HG03521 (cell line): ENCODE data around the gene SULT1C2.
"Not testable (repeated sequence)": the region's sequence is repeated elsewhere in the genome, so short reads cannot be mapped to it uniquely, and the experiment has no call there.

Experiments
- ATAC-seq: cut with Tn5 transposase; IDR thresholded peaks from one replicate; pipeline ENCODE4 v1.9.1; 2021; ENCODE audit warnings: mild to moderate bottlenecking, moderate library complexity; ENCODE audit not compliant: unreplicated experiment

SULT1C2 gene

DNA sequence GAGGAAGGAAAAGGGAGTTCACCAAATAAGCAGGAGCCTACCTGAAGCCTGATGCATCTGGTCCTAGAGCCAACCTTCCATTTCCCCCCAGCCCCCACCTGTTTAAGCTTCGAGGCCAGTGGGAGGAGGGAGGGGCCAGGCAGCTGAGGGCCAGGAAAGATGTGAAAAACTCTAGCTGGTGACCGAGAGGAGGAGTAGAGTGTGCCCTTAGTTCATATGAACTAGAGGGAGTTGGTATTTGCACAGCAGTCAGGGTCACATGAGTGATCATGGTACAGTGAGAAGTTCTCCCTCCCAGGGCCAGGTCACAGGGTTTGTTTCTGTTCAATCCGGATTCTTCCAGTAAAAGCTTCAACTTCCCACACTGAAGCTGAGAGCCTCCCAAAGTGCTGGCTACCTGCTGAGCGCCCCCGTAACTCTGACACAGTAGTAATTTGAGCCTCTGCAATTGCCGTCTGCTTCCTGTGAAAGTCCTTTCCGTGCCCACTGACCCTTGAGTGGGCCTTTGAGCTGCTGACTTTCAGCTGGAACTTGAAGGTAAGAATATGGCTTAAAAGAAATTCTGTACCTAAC lies at the start of gene SULT1C2:
SULT1C2 (plus strand) TSS at position 362 of the 573 bp plus-strand sequence. CDS start 4,773 bp downstream, outside the sequence.
- no peak for ATAC-seq

DNA sequence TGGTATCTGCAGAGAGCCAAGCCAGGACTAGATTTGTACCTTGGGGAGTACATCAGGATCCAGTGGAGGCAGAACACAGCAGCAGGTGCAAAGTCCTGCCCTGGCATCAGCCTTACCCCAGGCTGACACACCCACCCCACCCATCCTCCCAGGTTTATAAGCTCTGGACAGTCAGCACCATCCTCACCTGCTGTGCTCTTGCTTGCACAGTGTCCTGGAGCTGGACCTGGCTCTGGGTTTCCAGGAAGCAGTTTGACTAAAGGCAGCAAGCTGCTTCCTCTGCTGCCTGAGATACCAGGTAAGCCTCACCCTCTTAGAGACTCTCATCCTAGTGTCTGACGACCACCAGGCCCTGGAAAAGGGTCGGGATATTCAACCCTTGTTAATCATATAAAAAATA lies 48.9 kb upstream of the SULT1C2 start, which contains the start of gene SULT1C3:
SULT1C3 (plus strand) TSS at position 183 of the 400 bp plus-strand sequence. CDS start 7,227 bp downstream, outside the sequence.
- ATAC-seq: no peak

DNA sequence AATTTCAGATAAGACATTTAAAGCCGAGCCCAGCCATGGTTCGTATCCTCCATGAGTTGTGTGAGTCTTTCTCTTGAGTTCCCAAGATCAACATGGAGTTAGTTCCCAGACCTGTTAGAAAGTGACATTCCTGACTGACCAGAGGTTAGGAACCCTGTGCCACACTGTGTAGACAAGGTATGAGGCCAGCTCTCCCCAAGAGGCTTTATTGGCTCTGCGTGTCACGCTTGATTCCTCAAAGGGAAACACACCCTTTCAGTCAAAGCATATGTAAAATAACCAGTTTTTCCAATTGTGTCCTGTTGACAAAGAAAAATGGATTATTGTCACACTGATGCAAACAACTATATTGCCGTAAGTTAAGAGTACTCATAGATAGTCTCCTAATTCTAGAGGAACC lies 47.7 kb upstream of the SULT1C2 start:
- no peak for ATAC-seq

DNA sequence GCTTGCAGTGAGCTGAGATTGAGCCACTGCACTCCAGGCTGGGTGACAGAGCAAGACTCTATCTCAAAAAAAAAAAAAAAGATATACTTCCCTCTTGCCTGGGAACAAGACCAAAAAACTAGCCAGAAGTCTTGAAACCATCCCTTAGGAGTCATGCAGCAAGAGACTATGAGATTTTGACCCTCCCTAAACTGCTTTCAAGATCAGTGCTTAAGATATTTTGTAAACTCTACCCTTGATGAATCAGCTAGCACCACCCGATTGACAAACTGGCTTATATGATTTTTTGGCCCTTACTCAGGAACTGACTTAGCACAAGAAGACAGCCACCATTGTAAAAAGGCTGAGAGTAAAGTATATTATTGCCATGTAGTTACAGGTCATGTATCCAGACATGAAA lies 45.1 kb upstream of the SULT1C2 start:
- ATAC-seq: no peak

DNA sequence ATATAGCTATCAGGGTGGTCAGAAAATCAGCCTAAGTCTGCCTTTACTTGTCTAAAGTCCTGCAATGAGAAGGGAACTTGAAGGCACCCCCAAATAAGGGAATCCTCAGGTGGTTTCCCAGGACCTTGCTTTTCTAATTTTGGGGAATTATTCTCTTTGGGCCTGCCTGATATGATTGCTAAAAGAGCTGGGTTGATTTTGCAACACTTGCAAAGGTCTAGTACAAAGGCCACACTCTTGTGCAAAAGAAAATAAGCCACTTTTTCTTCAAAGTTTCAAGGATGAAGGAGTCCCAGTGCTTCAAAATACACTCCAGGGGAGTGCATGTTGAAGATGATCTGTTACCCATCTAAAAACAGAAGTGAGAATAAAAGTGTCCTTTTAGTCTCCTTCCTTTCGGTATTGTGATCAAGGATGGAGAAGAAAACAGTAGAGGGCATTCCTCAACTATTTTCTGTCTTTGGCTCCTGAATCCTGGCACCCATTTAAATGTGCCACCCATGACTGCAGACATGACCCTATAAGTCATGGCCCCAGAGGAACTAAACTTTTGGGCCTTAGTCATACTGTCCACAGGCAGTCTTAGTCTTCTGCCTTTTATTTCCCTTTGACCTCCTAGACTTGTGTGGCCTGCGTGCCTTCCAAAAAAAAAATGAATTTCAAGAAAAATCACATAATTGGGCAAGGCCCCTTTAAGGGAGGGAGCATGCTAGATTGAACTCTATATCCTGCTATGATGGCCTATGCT lies 43.9 kb upstream of the SULT1C2 start:
- no peak for ATAC-seq

DNA sequence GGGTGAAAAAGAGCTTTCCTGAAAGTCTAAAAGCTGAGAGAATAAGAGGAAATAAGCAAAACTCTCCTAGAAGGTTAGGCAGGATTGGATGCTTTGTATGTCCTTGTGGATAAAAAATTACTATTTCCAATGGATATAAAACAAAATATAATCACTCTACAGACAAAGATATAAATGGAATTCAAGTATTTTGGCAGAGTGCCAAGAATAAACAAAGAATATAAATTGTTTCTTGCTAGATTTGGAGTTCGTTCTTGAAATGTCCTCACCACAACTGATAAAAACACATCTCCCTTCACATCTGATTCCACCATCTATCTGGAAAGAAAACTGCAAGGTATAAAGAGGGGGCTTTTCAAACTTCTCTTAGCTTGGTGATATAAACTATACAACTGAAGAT lies 35.6 kb upstream of the SULT1C2 start:
- ATAC-seq: no peak

DNA sequence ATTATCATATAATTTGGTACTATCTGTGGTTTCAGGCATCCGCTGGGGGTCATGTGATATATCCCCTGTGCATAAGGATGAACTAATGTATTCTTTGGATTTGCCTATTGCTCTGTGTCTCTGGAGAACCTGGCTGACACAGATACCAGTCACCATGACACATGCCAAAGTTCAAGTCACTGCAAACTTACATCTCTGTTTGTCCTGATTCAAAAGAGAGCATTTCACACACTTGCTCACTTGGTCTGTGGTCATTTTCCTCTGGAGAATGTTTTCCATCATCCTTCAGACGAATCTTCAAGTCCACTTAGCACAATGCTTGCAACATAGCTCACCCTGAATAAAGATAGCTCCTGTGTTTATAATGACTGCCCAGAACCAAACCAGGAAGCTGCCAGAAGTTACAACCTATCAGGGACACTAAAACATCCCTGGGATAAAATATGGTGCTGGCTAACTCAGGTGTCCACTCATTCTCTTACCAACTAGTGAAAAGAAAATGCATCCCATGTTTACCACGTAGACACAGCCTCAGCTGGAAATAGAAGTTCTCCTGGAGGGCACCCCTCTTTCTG lies 30.9 kb upstream of the SULT1C2 start:
- ATAC-seq: no peak

DNA sequence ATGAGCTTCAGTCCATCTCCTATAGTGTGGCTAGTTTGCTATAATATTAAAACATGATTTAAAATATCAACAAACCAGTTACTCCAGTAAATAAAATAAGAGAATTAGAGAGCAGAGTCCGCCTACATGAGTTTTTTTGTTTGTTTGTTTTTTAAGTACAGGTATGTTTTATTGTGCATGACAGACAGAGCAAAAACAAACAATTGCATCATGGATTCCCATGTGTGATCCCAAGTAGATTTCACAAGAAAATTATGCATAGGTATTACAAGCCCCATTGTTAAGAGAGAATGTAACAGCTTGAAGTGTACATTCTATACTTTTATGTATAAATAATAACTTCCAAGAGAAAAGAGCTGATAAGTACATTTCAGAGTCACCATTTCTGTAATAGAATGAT lies 27.9 kb upstream of the SULT1C2 start:
- no peak for ATAC-seq

DNA sequence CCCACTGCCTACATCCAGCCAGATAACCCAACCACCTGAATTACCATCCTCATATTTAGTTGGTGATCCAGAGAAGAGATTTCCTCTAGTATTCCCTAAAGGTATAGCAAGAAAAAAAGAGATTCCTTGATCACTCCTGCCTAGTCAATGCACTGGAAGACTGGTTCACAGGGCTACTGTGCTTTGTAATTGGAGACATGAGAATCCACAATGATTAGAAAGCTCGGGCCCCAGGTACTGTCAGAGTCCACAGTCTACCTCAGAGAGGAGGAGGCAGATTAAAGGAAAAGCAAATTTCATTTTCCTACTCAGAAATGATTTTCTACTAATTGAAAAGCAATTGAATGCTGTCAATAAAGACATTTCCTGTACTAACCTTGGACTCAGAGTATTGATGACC lies 26.7 kb upstream of the SULT1C2 start:
- ATAC-seq: no peak

DNA sequence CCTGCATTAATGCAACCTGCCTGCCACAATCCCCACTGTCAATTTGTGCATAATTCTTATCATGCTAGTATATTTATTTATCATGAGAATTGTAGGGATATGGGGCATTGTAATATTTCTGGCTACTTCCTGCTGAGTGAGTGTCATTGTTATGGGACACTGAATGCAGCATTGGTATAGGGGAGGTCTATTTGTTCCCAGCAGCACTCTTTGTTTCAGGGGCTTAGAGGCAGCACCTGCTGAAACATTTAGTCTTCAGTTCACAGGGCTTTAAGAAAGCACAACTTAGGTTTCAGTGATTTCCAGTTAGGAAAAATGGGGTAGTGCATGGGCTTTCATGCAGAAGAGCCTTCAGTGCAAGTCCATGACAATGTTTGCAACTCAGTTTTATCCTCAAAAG lies 25.3 kb upstream of the SULT1C2 start:
- no peak for ATAC-seq

DNA sequence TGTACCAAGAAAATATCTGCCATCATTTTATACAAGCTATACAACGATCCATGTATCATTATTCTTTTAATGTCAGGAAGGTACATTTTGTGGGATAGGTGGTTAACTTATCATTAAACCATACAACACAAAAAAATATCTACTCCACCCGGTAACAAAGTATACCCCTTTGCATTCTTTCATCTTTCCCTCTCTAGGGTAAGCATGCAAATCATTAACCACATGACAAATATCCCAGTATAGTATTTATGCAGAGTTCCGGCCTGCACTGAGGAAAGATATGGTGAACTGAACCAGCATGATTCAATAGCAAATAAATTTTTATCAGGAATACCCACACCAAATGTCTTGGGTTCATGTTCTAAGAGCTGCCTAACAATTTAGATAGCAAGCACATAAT lies 22.5 kb upstream of the SULT1C2 start:
- no peak for ATAC-seq

DNA sequence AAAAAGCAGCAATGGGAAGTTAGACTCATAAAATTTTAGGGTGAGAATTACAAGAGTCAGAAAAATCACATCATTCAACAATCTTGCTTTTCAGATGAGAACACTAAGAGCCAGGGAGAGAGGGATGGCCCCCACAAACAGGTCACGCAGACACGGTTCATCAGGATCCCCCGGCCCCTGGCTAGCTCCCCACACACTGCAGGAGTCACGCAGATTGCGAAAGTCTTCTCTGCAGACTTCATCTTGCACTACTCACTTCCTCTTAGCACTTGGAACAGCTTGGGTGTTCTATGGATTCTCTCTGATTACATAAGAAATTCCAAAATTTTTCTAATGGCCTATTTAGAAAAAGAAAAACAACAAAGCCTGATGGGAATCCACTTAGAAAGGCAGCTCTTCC lies 21.6 kb upstream of the SULT1C2 start:
- ATAC-seq: no peak

DNA sequence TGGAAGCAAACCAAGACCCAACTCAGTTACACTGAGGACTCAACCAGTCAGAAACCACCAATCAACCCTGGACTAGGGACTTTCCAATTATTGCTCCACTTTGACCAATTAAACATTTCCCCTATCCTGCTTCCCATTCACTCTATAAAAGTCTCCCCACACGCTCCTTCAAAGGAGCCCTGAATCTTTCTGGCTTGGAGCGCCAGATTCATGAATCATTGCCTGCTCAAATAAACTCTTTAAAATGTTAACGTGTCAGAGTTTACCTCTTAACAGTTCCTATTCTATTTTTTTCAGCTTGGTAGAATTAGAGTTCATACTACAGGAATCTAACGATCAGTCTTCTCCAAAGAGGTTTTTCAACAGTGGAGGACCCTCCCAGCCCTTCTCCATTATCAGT lies 20.7 kb upstream of the SULT1C2 start:
- ATAC-seq: no peak

DNA sequence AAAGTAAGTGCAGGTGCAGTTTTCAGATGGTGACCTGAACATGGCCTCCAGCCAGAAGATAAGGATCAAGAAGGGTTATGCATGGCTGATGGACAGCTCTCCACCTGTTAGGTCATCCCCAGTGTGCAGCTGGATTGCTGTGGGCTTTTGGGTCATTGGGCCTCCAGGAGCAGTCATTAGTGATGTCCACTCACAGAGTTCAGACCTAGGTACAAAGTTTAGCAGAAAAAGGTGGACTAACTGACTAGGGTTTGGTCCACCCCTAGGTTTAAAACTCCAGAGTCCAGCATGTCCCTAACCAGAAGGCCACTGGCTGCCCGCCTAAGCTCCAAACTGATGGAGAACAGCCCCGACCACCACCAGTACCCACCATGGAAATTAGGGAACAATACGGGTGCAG lies 18.3 kb upstream of the SULT1C2 start:
- ATAC-seq: no peak

DNA sequence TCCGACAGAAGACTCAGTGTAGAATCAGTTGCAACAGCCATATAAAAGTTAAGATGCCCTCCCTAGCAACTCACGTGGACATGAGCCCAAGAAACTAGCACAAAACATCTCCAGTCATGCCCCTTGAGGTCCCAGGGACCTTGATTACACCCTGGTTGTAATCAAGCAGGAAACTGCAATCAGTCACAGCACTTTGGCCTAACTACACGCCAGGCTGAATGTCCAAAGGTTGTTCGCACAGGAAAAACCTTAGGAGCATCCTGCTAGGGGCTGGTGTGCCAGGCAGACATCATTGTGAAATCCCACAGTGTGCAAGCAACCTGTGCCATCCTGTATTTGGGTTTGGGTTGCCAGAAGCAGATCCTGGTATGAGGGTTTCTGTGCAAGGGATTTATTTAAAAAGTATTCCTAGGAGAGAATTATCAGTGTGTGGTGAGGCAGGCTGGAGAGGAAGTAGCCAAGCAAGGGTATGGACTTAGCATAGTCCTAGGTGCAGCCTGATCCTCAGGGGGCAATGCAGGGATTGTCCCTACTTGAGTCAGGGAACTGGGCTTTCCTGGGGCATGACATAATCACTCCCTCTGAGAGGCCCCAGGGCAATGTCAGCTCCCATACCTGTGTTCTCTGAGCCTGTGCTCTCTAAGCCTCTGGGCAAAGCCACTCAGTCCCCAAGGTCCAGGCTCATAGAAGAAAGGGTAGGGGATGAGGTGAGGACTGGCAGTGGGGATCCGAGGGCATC lies 17.8 kb upstream of the SULT1C2 start:
- no peak for ATAC-seq

DNA sequence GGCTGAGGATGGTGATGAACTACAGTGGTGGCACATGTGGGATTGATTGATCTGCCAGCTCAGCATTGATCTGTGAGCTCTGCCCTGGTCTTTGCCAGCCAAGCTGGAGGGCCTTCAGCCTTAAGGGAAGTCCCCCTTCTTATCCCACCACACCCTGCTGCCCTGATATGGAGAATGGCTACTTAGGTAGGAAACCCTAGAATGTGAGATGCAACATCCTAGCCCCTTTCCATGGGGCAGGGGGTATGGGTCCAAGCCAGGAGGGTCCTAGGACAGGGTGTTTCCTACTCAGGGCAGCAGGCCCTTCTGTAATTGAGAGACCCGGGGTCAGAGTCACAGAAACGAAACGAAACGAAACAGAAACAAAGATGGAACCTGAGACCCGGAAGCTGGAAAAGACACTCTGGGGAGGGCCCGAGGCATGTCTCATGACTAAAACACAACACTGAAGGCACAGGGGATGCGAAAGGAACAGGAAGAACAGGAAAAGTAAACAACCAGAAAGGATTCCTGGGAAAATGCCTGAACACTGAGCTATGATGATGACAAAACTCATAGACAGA lies 16.9 kb upstream of the SULT1C2 start:
- ATAC-seq: no peak

DNA sequence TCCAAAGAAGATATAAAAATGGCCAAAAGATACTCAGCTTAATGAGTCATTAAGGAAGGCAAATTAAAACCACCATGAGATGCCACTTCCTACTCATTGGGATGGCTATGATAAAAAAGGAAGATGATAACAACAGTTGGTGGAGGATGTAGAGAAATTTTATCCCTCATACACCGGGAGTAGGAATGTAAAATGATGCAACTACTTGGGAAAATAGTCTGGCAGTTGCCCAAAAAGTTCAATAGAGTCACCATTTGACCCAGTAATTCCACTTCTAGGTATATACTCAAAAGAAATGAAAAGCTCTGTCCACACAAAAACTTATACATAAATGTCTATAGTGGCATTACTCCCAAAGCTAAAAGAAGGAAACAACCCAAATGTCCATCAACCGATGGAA lies 10.1 kb upstream of the SULT1C2 start:
- no peak for ATAC-seq

DNA sequence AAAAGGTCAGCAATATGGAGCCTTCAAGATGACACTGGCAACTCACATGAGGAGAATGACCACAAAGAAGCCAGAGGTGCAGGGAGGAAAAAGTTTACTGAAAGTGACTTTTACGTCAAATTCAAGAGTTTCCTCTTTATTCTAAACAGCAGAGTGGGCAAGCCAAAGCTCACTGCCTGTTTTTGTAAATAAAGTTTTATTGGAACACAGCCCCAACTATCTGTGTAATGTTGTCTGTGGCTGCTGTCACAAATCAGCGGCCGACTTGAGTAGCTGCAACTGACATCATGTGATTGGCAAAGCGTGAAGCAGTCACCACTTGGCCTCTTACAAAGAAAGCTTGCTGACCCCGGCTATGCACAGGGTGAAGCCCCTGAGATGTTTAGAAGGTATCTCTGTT lies 9.2 kb upstream of the SULT1C2 start:
- no peak for ATAC-seq

DNA sequence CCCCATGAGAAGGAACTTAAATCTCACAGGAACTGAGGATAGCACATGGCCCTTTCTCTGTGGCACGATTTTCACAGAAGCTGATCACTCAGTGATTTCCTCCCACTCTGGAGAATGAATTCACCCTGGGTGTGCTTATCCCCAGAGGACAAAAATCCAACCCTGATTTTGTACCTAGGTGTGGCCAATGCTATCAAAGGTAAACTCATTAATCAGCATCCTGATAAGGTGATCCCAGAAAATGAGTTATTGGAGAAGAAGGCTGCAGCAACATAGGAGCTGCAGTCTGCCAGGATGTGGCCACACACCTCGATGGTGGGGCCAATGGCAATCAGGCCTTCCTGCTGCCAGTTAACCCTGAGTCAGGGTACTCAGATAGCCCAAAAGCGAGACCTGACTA lies 8.2 kb upstream of the SULT1C2 start:
- no peak for ATAC-seq

DNA sequence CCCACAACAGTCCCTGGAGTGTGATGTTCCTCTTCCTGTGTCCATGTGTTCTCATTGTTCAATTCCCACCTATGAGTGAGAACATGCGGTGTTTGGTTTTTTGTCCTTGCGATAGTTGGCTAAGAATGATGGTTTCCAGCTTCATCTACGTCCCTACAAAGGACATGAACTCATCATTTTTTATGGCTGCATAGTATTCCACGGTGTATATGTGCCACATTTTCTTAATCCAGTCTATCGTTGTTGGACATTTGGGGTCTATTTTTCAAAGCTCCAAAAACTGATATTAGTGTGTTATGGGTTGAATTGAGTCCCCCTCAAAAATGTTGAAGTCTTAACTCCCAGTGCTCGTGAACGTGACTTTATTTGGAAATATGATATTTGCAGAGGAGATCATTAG lies 4.1 kb upstream of the SULT1C2 start:
- ATAC-seq: not testable (repeated sequence)

DNA sequence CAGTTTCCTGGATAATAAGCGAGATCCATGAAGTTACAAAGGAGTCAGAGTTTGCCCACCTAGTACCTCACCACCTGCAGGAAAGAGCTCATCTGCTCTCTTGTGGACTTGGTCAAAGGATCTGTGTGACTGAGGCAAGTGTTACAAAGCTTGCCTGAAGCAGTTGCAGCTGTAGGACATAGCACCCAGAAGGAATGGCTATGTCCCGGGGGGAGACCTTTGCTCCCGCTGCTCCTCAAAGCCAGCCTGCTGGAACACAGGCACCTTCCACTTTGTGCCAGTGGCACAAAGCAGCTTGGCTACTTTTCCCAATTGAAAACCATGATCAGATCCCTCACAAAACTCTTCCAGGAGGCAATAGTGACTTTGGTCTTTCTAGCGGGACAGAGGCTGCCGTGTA lies 3.1 kb upstream of the SULT1C2 start:
- no peak for ATAC-seq
